ENCODE measurements around the gene ERI3. TPM values are rescaled to one million over a fixed set of nuclear protein-coding genes. Genes with fewer than 3 reads are reported as not detected.

ERI3 gene
- total RNA-seq, 1 donor from 2014 or later: 39.3 TPM

DNA sequence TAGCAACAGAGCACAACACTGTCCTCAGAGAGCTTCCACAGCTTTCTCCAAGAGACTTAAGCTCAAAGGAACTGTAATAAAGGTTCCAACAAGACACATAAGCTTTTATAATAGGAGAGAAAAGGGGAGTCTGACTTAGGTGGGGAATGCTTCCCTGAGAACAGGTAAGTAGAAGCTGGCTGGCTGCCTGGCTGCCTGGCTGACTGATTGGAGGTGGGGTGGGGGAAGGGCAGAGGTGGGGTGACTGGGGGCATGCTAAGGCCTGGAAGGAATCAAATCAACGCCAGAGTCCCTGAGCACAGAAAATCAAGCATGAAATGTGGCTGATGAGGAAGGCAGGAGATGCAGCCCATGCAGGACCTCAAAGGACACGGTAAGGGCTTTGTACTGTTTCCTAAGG is 96.0 kb downstream of the ERI3 start:
- DNase-seq (ENCODE audit: extremely low spot score in 2 of 2): no peak
- H3K27me3 ChIP-seq: no peaks in the 10 kb centered on the region
- intact Hi-C loops (cut with DNase I): no loop called here
- no peaks in the 10 kb centered on the region for H3K9me3 ChIP-seq
- H3K4me1 ChIP-seq: peaks cover 6% of the 10 kb centered on the region
- H3K36me3 ChIP-seq: no peaks in the 10 kb centered on the region
- no peak overlapping the region for H3K4me3 ChIP-seq
- TF ChIP-seq POLR2AphosphoS5 (IDR thresholded peaks at IDR 0.05; ENCODE audit: insufficient read depth in 1 of 2, low read depth in 1 of 2) (no peak), POLR2A (IDR thresholded peaks at IDR 0.05) (no peak)
- TF ChIP-seq, protein P1, sequence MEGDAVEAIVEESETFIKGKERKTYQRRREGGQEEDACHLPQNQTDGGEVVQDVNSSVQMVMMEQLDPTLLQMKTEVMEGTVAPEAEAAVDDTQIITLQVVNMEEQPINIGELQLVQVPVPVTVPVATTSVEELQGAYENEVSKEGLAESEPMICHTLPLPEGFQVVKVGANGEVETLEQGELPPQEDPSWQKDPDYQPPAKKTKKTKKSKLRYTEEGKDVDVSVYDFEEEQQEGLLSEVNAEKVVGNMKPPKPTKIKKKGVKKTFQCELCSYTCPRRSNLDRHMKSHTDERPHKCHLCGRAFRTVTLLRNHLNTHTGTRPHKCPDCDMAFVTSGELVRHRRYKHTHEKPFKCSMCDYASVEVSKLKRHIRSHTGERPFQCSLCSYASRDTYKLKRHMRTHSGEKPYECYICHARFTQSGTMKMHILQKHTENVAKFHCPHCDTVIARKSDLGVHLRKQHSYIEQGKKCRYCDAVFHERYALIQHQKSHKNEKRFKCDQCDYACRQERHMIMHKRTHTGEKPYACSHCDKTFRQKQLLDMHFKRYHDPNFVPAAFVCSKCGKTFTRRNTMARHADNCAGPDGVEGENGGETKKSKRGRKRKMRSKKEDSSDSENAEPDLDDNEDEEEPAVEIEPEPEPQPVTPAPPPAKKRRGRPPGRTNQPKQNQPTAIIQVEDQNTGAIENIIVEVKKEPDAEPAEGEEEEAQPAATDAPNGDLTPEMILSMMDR (IDR thresholded peaks at IDR 0.05): no peak
- H3K27ac ChIP-seq: no peak overlapping the region

DNA sequence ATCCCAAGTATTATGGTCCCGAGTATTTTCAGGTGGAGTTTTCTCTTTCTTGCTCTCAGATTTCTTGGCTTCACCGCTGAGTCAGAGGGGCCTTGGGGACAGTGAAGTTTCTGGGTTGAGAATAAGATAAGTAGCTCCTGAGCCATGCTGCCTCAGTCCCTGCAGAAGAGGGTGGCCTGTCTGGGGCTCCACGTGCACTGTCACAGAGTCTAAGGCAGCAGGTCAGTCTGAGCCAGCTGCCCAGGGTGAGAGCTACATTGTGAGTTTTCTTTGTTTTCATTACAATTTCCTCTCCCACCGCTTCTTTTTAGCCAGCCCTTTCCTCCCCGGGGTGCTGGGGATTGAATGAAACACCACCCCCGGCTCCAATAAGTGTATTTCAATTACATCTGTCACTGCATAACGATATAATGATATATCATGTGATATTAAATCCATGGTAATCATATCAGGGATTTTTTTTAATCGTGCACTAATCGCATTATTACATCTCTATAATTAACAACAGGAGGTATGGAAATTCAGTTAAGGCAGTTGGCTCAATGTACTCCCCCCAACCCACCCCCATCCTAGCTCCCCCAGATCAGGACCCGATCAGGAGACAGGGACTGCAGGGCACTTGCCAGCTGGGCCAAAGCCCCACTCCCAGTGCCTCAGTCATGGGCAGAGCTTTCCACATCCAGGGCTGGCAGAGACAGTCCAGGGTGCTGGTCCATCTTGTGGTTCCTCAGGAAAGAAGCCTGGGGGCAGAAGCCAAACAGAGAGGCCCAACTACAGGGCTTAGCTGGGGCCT is 98.1 kb downstream of the ERI3 start:
- H3K27me3 ChIP-seq: no peaks in the 10 kb centered on the region
- no peaks in the 10 kb centered on the region for H3K9me3 ChIP-seq
- no peak overlapping the region for H3K27ac ChIP-seq
- H3K36me3 ChIP-seq: no peaks in the 10 kb centered on the region
- H3K4me3 ChIP-seq: no peak overlapping the region
- DNase-seq (ENCODE audit: extremely low spot score in 2 of 2): no peak
- intact Hi-C loops (cut with DNase I): no loop called here
- peaks cover 6% of the 10 kb centered on the region for H3K4me1 ChIP-seq
- no peak for TF ChIP-seq POLR2A (IDR thresholded peaks at IDR 0.05)
- TF ChIP-seq POLR2AphosphoS5 (IDR thresholded peaks at IDR 0.05; ENCODE audit: insufficient read depth in 1 of 2, low read depth in 1 of 2): no peak
- TF ChIP-seq, protein P1 (IDR thresholded peaks at IDR 0.05): no peak

DNA sequence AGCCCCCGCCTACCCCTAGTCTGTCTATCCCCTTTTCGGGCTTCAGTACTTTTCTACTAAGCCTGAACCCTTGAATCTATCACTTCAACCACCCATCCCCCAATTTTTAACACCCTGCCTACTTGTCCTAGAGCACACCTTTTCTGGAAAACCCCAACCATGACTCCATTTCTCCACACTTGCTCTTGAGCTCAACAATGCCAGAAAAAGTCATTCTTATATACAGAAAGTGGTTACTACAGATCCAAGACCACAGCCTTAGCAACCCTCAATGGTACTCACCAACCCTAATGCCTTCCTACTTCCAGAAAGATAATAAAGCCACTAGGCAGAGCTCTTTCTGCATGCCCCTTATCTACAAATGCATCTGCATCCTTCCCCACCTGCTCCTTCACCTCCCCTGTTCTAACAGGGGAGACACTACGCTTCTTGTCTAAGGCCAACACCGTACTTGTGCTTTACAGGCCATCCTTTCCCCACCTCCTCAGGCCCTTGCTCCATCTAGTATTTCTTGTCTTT is 100.6 kb downstream of the ERI3 start:
- intact Hi-C loops (cut with DNase I): no loop called here
- H3K36me3 ChIP-seq: no peaks in the 10 kb centered on the region
- no peaks in the 10 kb centered on the region for H3K4me1 ChIP-seq
- H3K9me3 ChIP-seq: no peaks in the 10 kb centered on the region
- no peak overlapping the region for H3K4me3 ChIP-seq
- no peak for TF ChIP-seq POLR2AphosphoS5 (IDR thresholded peaks at IDR 0.05; ENCODE audit: insufficient read depth in 1 of 2, low read depth in 1 of 2)
- no peak for TF ChIP-seq POLR2A (IDR thresholded peaks at IDR 0.05)
- TF ChIP-seq, protein P1 (IDR thresholded peaks at IDR 0.05): no peak
- H3K27me3 ChIP-seq: no peaks in the 10 kb centered on the region
- DNase-seq (ENCODE audit: extremely low spot score in 2 of 2): no peak
- H3K27ac ChIP-seq: no peak overlapping the region

DNA sequence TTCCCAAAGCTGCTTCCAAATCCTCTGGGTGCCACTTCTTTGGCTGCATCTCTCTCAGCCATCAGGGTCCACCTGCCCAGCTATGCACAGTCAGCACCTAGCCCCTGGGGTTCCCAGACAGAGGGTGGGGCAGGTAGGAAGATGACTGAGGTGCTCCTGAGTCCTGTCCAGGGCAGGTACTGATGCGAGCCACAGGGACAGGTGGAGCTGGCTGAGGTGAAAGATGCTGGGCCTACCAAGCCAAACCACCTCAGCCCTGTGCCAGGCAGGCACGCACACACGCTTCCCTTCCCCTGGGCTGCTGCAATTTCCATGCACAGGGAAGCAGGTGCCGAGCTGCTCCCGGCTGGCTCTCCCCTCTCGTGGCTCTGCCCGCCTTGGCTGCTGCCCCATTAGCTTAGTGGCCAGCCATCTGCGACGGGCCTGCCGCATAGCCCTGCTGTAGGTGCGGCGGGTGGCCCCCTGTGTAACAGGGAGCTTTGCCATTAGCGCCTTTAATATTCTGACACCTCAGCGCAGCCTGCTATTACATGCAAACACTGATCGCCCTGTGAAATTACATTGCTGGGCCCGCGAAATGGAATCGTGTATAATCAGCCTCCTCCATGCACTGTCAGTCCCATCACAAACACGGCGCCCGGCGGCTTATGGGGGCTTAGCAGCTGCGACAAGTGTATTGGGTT is 102.9 kb downstream of the ERI3 start:
- Histone ChIP-seq H3K36me3 (no peaks in the 10 kb centered on the region), H3K27me3 (no peaks in the 10 kb centered on the region), H3K4me1 (no peaks in the 10 kb centered on the region), H3K27ac (no peak overlapping the region), H3K9me3 (no peaks in the 10 kb centered on the region), H3K4me3 (no peak overlapping the region)
- no peak for TF ChIP-seq POLR2A (IDR thresholded peaks at IDR 0.05)
- no peak for DNase-seq (ENCODE audit: extremely low spot score in 2 of 2)
- intact Hi-C loops (cut with DNase I): no loop called here

DNA sequence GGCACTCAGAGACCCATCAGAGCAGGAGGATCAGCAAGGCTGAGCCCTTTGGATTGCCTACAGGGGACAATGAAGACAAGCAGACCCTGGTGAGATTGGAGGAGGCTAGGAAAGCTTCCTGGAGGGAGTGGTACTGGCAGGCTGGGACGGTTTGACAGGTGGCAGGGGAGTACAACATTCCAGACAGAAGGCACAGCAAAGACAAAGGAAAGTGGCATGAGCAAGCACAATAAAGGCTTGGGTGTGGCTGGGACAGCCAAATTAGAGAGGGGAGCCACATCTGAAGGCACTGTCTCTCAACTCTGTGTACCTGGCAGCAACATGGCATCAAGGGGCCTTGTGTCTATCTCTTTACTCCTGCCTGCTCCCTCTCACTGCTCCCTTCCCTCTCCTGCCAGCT is 103.6 kb downstream of the ERI3 start:
- H3K27me3 ChIP-seq: no peaks in the 10 kb centered on the region
- TF ChIP-seq POLR2AphosphoS5 (IDR thresholded peaks at IDR 0.05; ENCODE audit: insufficient read depth in 1 of 2, low read depth in 1 of 2): no peak
- no peak for TF ChIP-seq POLR2A (IDR thresholded peaks at IDR 0.05)
- TF ChIP-seq, protein P1 (IDR thresholded peaks at IDR 0.05): no peak
- intact Hi-C loops (cut with DNase I): no loop called here
- H3K9me3 ChIP-seq: no peaks in the 10 kb centered on the region
- no peak for DNase-seq (ENCODE audit: extremely low spot score in 2 of 2)
- H3K27ac ChIP-seq: no peak overlapping the region
- H3K4me3 ChIP-seq: no peak overlapping the region
- H3K36me3 ChIP-seq: no peaks in the 10 kb centered on the region
- no peaks in the 10 kb centered on the region for H3K4me1 ChIP-seq

Measured in vagina (tissue), 2 donors.